GM06990 (cell line): ENCODE results near the gene SYNPO2L.

Source experiments
- DNase-seq: peaks from one replicate; pipeline ENCODE4 v3.0.0-alpha.2; 2011; ENCODE audit not compliant: insufficient read length; ENCODE audit errors: extremely low read depth
- H3K27me3 ChIP-seq: replicated peaks from 2 replicates; pipeline ENCODE4 v1.6.0; 2011; ENCODE audit warnings: low read length; ENCODE audit not compliant: control insufficient read depth, insufficient read depth
- H3K36me3 ChIP-seq: 2 replicates; pipeline ENCODE4 v1.5.1; 2011; ENCODE audit warnings: low read length; ENCODE audit not compliant: control insufficient read depth, insufficient read depth
- H3K4me3 ChIP-seq: replicated peaks from 2 replicates; pipeline ENCODE4 v1.5.1; 2011; ENCODE audit warnings: low read depth, mild to moderate bottlenecking, control low read depth, low read length
- TF ChIP-seq, protein P1 (sequence below): IDR thresholded peaks from 2 replicates; pipeline ENCODE4 v1.5.1; 2011; ENCODE audit warnings: low read length, control low read depth, mild to moderate bottlenecking, inconsistent platforms; ENCODE audit not compliant: insufficient read depth, poor library complexity, severe bottlenecking

The SYNPO2L gene

DNA sequence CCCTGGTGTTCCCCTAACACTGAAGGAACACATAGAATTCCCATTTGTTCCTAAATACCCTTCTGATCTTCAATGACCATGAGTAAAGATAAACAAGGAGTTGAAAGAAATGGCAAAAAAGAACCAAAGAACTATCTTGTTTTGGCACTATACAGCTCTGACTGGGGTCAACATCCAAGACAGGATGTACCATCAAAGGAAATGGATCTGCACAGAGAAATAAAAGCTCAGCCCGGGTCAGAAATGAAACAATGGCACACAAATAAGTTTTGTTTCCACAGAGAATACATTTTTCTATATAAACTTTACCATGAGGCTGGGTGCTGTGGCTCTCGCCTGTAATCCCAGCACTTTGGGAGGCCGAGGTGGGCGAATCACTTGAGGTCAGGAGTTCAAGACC, 46.7 kb downstream of the SYNPO2L start:
- Histone ChIP-seq H3K36me3 (no peaks in the 10 kb centered on the region), H3K4me3 (no peak overlapping the region), H3K27me3 (no peaks in the 10 kb centered on the region)
- TF ChIP-seq, protein P1, sequence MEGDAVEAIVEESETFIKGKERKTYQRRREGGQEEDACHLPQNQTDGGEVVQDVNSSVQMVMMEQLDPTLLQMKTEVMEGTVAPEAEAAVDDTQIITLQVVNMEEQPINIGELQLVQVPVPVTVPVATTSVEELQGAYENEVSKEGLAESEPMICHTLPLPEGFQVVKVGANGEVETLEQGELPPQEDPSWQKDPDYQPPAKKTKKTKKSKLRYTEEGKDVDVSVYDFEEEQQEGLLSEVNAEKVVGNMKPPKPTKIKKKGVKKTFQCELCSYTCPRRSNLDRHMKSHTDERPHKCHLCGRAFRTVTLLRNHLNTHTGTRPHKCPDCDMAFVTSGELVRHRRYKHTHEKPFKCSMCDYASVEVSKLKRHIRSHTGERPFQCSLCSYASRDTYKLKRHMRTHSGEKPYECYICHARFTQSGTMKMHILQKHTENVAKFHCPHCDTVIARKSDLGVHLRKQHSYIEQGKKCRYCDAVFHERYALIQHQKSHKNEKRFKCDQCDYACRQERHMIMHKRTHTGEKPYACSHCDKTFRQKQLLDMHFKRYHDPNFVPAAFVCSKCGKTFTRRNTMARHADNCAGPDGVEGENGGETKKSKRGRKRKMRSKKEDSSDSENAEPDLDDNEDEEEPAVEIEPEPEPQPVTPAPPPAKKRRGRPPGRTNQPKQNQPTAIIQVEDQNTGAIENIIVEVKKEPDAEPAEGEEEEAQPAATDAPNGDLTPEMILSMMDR: no peak
- no peak for DNase-seq

- H3K4me3 ChIP-seq: no peak overlapping the region
- no peak for DNase-seq
These were observed 54.3 kb downstream of the SYNPO2L start for GRCh38 chr10:73601486-73601921.

GRCh38 chr10:73597346-73597745, 58.5 kb downstream of the SYNPO2L start:
- Histone ChIP-seq H3K4me3 (no peak overlapping the region), H3K36me3 (no peaks in the 10 kb centered on the region), H3K27me3 (no peaks in the 10 kb centered on the region)
- TF ChIP-seq, protein P1: no peak
- no peak for DNase-seq

More at GRCh38 chr10:73601486-73601921, 54.3 kb downstream of the SYNPO2L start:
- Histone ChIP-seq H3K27me3 (no peaks in the 10 kb centered on the region), H3K36me3 (no peaks in the 10 kb centered on the region)
- TF ChIP-seq, protein P1: no peak
